Measurements from ENCODE around the gene ASAP2.

Gene ASAP2

GRCh38 chr2:9205963-9206948, at the start of gene ASAP2:
Gene ASAP2 (plus strand): TSS chr2:9206812. CDS start chr2:9207105, 293 bp downstream.
- no peak for DNase-seq (ENCODE audit: low read depth)

- DNase-seq (ENCODE audit: low read depth): no peak
Observed at GRCh38 chr2:9158786-9159779, 47.5 kb upstream of the ASAP2 start.

GRCh38 chr2:9160732-9161131, 45.9 kb upstream of the ASAP2 start:
- DNase-seq (ENCODE audit: low read depth): no peak

- no peak for DNase-seq (ENCODE audit: low read depth)
Observed at GRCh38 chr2:9162841-9163240, 43.8 kb upstream of the ASAP2 start.

GRCh38 chr2:9163306-9164111, 43.1 kb upstream of the ASAP2 start:
- DNase-seq (ENCODE audit: low read depth): no peak

- DNase-seq (ENCODE audit: low read depth): no peak
Observed at GRCh38 chr2:9164112-9164608, 42.5 kb upstream of the ASAP2 start.

GRCh38 chr2:9165625-9166024, 41.0 kb upstream of the ASAP2 start:
- no peak for DNase-seq (ENCODE audit: low read depth)

- no peak for DNase-seq (ENCODE audit: low read depth)
Observed at GRCh38 chr2:9166579-9167377, 39.8 kb upstream of the ASAP2 start.

GRCh38 chr2:9167718-9168657, 38.6 kb upstream of the ASAP2 start:
- no peak for DNase-seq (ENCODE audit: low read depth)

- DNase-seq (ENCODE audit: low read depth): no peak
Observed at GRCh38 chr2:9168821-9169221, 37.8 kb upstream of the ASAP2 start.

GRCh38 chr2:9169349-9170107, 37.1 kb upstream of the ASAP2 start:
- DNase-seq (ENCODE audit: low read depth): no peak

- no peak for DNase-seq (ENCODE audit: low read depth)
Observed at GRCh38 chr2:9170458-9171130, 36.0 kb upstream of the ASAP2 start.

GRCh38 chr2:9174771-9175437, 31.7 kb upstream of the ASAP2 start:
- DNase-seq (ENCODE audit: low read depth): no peak

- DNase-seq (ENCODE audit: low read depth): no peak
Observed at GRCh38 chr2:9178110-9178903, 28.3 kb upstream of the ASAP2 start.

- no peak for DNase-seq (ENCODE audit: low read depth)
Observed at GRCh38 chr2:9178904-9179571, 27.6 kb upstream of the ASAP2 start.

- no peak for DNase-seq (ENCODE audit: low read depth)
Observed at GRCh38 chr2:9179572-9180201, 26.9 kb upstream of the ASAP2 start.

Data from stimulated activated CD8-positive, alpha-beta memory T cell treated with anti-CD3 and anti-CD28 coated beads, Interleukin-15, amount 100 ng/mL, for 1 hour (primary cell).